IPS-18a (cell line): Measurements from ENCODE around the gene OSBPL8.
A peak's percentile ranks its signal among the peaks of the same experiment; 100 is the strongest.

Source experiments
- H3K27ac ChIP-seq: one replicate; pipeline ENCODE4 v1.5.1; 2013; ENCODE audit warnings: low read length
- H3K27me3 ChIP-seq: one replicate; pipeline ENCODE4 v1.6.1; 2013; ENCODE audit warnings: mild to moderate bottlenecking, low read length; ENCODE audit not compliant: control insufficient read depth, insufficient read depth
- H3K36me3 ChIP-seq: one replicate; pipeline ENCODE4 v1.6.1; 2013; ENCODE audit warnings: low read depth, low read length; ENCODE audit not compliant: control insufficient read depth
- H3K4me1 ChIP-seq: one replicate; pipeline ENCODE4 v1.6.1; 2013; ENCODE audit warnings: low read depth, low read length; ENCODE audit not compliant: control insufficient read depth
- H3K4me3 ChIP-seq: one replicate; pipeline ENCODE4 v1.5.1; 2013; ENCODE audit warnings: low read length
- H3K9ac ChIP-seq: one replicate; pipeline ENCODE4 v1.6.1; 2013; ENCODE audit warnings: mild to moderate bottlenecking, low read length, moderate library complexity
- H3K9me3 ChIP-seq: one replicate; pipeline ENCODE4 v1.6.1; 2013; ENCODE audit warnings: low read depth, low read length; ENCODE audit not compliant: control insufficient read depth

The OSBPL8 gene

GRCh38 chr12:76559400-76560085, at the start of gene OSBPL8:
Gene OSBPL8 (minus strand): TSS chr12:76559771. CDS start chr12:76487551, 72,220 bp downstream.
- peak within 1 kb of the TSS; percentile 85 for H3K4me3 ChIP-seq

GRCh38 chr12:76608070-76608469, 48.5 kb upstream of the OSBPL8 start:
- H3K27me3 ChIP-seq = no peaks in the 10 kb centered on the region
- no peak overlapping the region for H3K27ac ChIP-seq
- peaks cover 3% of the 10 kb centered on the region for H3K4me1 ChIP-seq
- no peaks in the 10 kb centered on the region for H3K36me3 ChIP-seq
- H3K9ac ChIP-seq = no peak overlapping the region
- H3K9me3 ChIP-seq = no peaks in the 10 kb centered on the region
- H3K4me3 ChIP-seq = no peak overlapping the region

More at GRCh38 chr12:76559400-76560085, at the start of gene OSBPL8:
- H3K36me3 ChIP-seq = no peaks in the 10 kb centered on the region
- H3K27ac ChIP-seq = peak within 1 kb of the TSS; percentile 89
- H3K27me3 ChIP-seq = no peaks in the 10 kb centered on the region
- peak within 1 kb of the TSS; percentile 86 for H3K9ac ChIP-seq
- H3K4me1 ChIP-seq = peaks cover 10% of the 10 kb centered on the region
- no peaks in the 10 kb centered on the region for H3K9me3 ChIP-seq

- H3K36me3 ChIP-seq = no peaks in the 10 kb centered on the region
Measured at GRCh38 chr12:76595056-76595455, 35.5 kb upstream of the OSBPL8 start.

GRCh38 chr12:76591476-76591875, 31.9 kb upstream of the OSBPL8 start:
- H3K27ac ChIP-seq = no peak overlapping the region
- H3K36me3 ChIP-seq = no peaks in the 10 kb centered on the region
- H3K27me3 ChIP-seq = no peaks in the 10 kb centered on the region
- no peaks in the 10 kb centered on the region for H3K4me1 ChIP-seq
- H3K4me3 ChIP-seq = no peak overlapping the region
- H3K9ac ChIP-seq = no peak overlapping the region
- H3K9me3 ChIP-seq = no peaks in the 10 kb centered on the region

More at GRCh38 chr12:76595056-76595455, 35.5 kb upstream of the OSBPL8 start:
- Histone ChIP-seq H3K27me3 (no peaks in the 10 kb centered on the region), H3K27ac (no peak overlapping the region), H3K4me3 (no peak overlapping the region), H3K4me1 (no peaks in the 10 kb centered on the region), H3K9ac (no peak overlapping the region), H3K9me3 (no peaks in the 10 kb centered on the region)

GRCh38 chr12:76590131-76590530, 30.6 kb upstream of the OSBPL8 start:
- H3K9me3 ChIP-seq = no peaks in the 10 kb centered on the region
- no peak overlapping the region for H3K4me3 ChIP-seq
- H3K36me3 ChIP-seq = no peaks in the 10 kb centered on the region
- no peaks in the 10 kb centered on the region for H3K4me1 ChIP-seq
- no peak overlapping the region for H3K27ac ChIP-seq
- H3K9ac ChIP-seq = no peak overlapping the region
- no peaks in the 10 kb centered on the region for H3K27me3 ChIP-seq

- Histone ChIP-seq H3K9ac (no peak overlapping the region), H3K27me3 (no peaks in the 10 kb centered on the region), H3K36me3 (no peaks in the 10 kb centered on the region), H3K9me3 (no peaks in the 10 kb centered on the region), H3K27ac (no peak overlapping the region), H3K4me3 (no peak overlapping the region), H3K4me1 (no peaks in the 10 kb centered on the region)
Measured at GRCh38 chr12:76588881-76589565, 29.5 kb upstream of the OSBPL8 start.

GRCh38 chr12:76587428-76588178, 28.0 kb upstream of the OSBPL8 start:
- H3K4me3 ChIP-seq = no peak overlapping the region

GRCh38 chr12:76586764-76587395, 27.3 kb upstream of the OSBPL8 start:
- Histone ChIP-seq H3K4me3 (no peak overlapping the region), H3K4me1 (no peaks in the 10 kb centered on the region), H3K9me3 (no peaks in the 10 kb centered on the region), H3K27me3 (no peaks in the 10 kb centered on the region), H3K27ac (no peak overlapping the region), H3K36me3 (no peaks in the 10 kb centered on the region), H3K9ac (no peak overlapping the region)

More at GRCh38 chr12:76587428-76588178, 28.0 kb upstream of the OSBPL8 start:
- Histone ChIP-seq H3K27ac (no peak overlapping the region), H3K9ac (no peak overlapping the region), H3K36me3 (no peaks in the 10 kb centered on the region), H3K27me3 (no peaks in the 10 kb centered on the region), H3K9me3 (no peaks in the 10 kb centered on the region), H3K4me1 (no peaks in the 10 kb centered on the region)

GRCh38 chr12:76583301-76583700, 23.7 kb upstream of the OSBPL8 start:
- Histone ChIP-seq H3K4me3 (no peak overlapping the region), H3K36me3 (no peaks in the 10 kb centered on the region), H3K9me3 (no peaks in the 10 kb centered on the region), H3K9ac (no peak overlapping the region), H3K27ac (no peak overlapping the region), H3K27me3 (no peaks in the 10 kb centered on the region), H3K4me1 (no peaks in the 10 kb centered on the region)

GRCh38 chr12:76573840-76574373, 14.3 kb upstream of the OSBPL8 start:
- H3K9me3 ChIP-seq = no peaks in the 10 kb centered on the region
- H3K27me3 ChIP-seq = no peaks in the 10 kb centered on the region
- H3K9ac ChIP-seq = no peak overlapping the region
- no peak overlapping the region for H3K27ac ChIP-seq
- H3K4me1 ChIP-seq = no peaks in the 10 kb centered on the region
- no peak overlapping the region for H3K4me3 ChIP-seq
- no peaks in the 10 kb centered on the region for H3K36me3 ChIP-seq

- H3K4me3 ChIP-seq = no peak overlapping the region
- H3K27ac ChIP-seq = no peak overlapping the region
- H3K9me3 ChIP-seq = no peaks in the 10 kb centered on the region
- H3K36me3 ChIP-seq = no peaks in the 10 kb centered on the region
- H3K27me3 ChIP-seq = no peaks in the 10 kb centered on the region
- no peaks in the 10 kb centered on the region for H3K4me1 ChIP-seq
- no peak overlapping the region for H3K9ac ChIP-seq
Measured at GRCh38 chr12:76571256-76571655, 11.7 kb upstream of the OSBPL8 start.
